ENCODE measurements around the gene DAGLA.

Gene DAGLA

DNA sequence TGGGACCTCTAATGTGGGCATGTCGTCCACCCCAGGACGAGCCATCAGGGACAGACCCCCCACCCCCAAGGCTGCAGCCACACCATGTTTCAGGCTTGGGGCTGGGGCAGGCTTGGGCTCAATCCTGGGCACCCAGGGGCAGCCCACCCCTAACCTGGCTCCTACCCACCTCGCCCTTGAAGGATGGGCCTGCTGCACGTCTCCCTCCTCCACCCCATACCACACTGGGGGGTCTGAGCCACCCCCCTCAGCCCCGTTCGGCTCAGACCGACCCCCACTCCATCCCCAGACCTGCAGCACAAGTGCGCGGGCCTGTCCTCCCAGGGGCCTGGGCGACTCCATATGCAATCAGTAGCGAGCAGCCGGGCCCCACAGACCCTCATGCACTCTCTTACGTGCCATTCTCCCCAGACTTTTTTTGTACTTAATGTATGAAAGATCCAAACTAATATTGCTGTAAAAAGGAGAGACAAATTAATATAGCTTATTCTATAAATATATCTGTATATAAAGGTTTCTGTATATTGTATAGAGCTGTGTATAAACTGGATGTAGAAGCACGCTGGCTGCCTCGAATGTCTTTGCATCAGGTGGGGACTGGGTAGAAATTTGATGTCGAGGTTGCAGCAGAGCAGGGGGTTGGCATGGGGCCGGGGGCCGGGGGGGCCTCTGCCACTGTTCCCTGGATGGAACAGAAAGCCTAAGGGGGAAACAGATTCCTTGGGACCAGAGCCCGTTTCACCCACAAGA, 66.4 kb downstream of the DAGLA start:
- Histone ChIP-seq H3K4me2 (no peak overlapping the region), H3K27me3 (ENCODE audit: insufficient read depth, low read depth) (peaks cover 14% of the 10 kb centered on the region; the same call in 1 of the 2 replicates), H3K27ac (no peak overlapping the region), H3K4me3 (IDR thresholded peaks at IDR 0.05; ENCODE audit: insufficient read depth, low read depth, low read length) (no peak overlapping the region), H3K4me1 (ENCODE audit: low read depth, poor library complexity, severe bottlenecking) (no peaks in the 10 kb centered on the region), H2AFZ (ENCODE audit: low read depth) (no peak overlapping the region), H4K20me1 (ENCODE audit: insufficient read depth) (no peaks in the 10 kb centered on the region), H3K9ac (no peak overlapping the region), H3K79me2 (ENCODE audit: insufficient read depth, low read depth) (no peaks in the 10 kb centered on the region), H3K36me3 (ENCODE audit: insufficient read depth) (no peaks in the 10 kb centered on the region)
- TF ChIP-seq, protein P1, sequence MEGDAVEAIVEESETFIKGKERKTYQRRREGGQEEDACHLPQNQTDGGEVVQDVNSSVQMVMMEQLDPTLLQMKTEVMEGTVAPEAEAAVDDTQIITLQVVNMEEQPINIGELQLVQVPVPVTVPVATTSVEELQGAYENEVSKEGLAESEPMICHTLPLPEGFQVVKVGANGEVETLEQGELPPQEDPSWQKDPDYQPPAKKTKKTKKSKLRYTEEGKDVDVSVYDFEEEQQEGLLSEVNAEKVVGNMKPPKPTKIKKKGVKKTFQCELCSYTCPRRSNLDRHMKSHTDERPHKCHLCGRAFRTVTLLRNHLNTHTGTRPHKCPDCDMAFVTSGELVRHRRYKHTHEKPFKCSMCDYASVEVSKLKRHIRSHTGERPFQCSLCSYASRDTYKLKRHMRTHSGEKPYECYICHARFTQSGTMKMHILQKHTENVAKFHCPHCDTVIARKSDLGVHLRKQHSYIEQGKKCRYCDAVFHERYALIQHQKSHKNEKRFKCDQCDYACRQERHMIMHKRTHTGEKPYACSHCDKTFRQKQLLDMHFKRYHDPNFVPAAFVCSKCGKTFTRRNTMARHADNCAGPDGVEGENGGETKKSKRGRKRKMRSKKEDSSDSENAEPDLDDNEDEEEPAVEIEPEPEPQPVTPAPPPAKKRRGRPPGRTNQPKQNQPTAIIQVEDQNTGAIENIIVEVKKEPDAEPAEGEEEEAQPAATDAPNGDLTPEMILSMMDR (conservative IDR thresholded peaks at IDR 0.05; ENCODE audit: low read depth, low read length), result no peak

DNA sequence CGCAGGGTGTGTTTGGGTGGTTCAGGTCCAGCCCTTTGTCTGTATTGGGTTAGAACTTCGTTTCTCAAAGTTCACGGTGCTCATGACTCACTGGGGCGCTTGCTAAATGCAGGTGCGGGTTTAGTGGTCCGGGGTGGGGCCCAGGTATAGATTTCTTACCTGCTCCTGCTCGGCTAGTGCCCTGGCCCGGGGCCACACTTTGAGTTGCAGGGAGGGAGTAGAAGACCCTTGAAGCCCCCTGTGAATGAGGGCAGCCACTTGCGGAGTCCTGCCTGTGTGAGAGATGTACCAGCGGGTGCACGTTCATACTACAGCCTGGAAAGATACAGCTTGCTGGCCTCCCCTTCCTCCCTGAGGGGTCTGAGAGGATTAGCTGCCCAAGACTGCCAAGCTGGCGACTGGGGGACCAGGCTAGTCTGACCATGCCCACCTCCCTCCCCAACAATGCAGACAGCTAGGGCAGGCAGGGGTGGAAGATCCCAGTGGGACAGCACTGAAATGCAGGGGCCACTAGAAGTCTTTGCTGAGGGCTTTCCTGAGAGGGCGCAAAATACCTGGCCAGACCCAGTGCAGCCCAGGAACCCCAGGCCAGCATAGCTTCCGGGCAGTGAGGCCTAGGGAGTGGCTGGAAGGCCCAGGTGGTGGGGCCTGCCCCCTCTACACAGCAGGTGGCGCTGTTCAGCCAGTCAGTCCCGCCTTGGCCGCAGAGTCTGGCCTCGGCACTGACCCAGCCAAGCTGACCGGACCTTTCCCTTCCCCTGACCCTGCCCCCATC, 67.2 kb downstream of the DAGLA start:
- H3K27ac ChIP-seq, result no peak overlapping the region
- H3K9ac ChIP-seq, result no peak overlapping the region
- TF ChIP-seq, protein P1 (conservative IDR thresholded peaks at IDR 0.05; ENCODE audit: low read depth, low read length), result peak; percentile 92

DNA sequence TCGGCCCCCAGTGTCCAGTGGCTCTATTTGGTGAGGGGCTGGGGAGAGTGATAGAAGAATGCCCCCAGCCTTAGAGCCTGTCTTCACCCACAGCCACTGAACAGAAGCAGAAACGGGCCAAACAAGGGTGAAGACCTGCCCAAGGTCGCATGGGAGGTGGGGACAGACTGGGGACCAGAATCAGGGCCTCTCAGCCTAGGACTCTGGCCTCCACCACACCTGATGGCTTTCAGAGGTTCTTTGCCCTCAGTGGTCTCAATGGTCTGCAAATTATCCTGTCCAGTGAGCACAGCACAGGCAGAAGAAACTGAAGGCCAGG, 67.7 kb downstream of the DAGLA start:
- Histone ChIP-seq H2AFZ (ENCODE audit: low read depth) (peak overlapping the region; percentile 42; the same call in 1 of the 2 replicates), H3K4me1 (ENCODE audit: low read depth, poor library complexity, severe bottlenecking) (no peaks in the 10 kb centered on the region), H3K79me2 (ENCODE audit: insufficient read depth, low read depth) (no peaks in the 10 kb centered on the region), H4K20me1 (ENCODE audit: insufficient read depth) (no peaks in the 10 kb centered on the region), H3K27ac (no peak overlapping the region), H3K4me2 (no peak overlapping the region), H3K36me3 (ENCODE audit: insufficient read depth) (no peaks in the 10 kb centered on the region), H3K27me3 (ENCODE audit: insufficient read depth, low read depth) (peaks cover 20% of the 10 kb centered on the region; the same call in 1 of the 2 replicates), H3K9ac (no peak overlapping the region), H3K4me3 (IDR thresholded peaks at IDR 0.05; ENCODE audit: insufficient read depth, low read depth, low read length) (no peak overlapping the region)
- TF ChIP-seq, protein P1 (conservative IDR thresholded peaks at IDR 0.05; ENCODE audit: low read depth, low read length), result peak; percentile 64

More for the DNA sequence above, 67.2 kb downstream of the DAGLA start:
- no peak overlapping the region for H3K4me2 ChIP-seq
- no peak overlapping the region for H3K4me3 ChIP-seq (IDR thresholded peaks at IDR 0.05; ENCODE audit: insufficient read depth, low read depth, low read length)
- H3K27me3 ChIP-seq (ENCODE audit: insufficient read depth, low read depth), result peaks cover 17% of the 10 kb centered on the region; the same call in 1 of the 2 replicates
- H4K20me1 ChIP-seq (ENCODE audit: insufficient read depth), result no peaks in the 10 kb centered on the region
- H2AFZ ChIP-seq (ENCODE audit: low read depth), result peak overlapping the region; percentile 42; the same call in 1 of the 2 replicates
- H3K36me3 ChIP-seq (ENCODE audit: insufficient read depth), result no peaks in the 10 kb centered on the region
- H3K79me2 ChIP-seq (ENCODE audit: insufficient read depth, low read depth), result no peaks in the 10 kb centered on the region
- no peaks in the 10 kb centered on the region for H3K4me1 ChIP-seq (ENCODE audit: low read depth, poor library complexity, severe bottlenecking)

DNA sequence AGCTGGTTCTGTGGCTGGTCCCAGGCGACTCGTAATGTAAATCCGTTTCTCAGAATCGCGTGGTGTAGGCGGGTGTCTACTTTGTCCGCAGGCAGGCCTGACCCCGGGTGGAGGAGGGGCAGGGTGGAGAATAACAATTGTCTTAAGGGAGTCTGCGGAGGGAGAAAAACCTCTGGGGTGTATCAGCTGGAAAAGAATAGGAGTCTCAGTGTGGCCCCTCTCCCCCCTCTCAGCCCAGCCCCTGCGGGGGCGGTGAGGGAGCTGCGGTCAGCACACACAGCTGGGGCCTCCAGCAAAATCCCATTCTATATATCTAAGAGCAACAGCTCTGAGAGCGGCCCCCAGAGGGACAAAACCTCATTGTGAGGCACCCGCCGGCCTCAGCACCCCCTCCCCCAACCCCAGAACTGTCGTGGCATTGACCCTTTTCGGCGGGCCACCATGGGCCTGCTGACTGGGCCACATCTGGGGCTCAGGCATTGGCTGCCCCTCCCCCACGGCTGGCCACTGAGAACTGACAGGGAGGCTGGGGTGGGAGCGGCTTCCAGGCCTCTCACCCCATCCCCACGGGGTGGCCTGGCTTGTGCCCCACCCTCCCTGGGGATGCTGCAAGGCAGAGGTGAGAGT, 69.5 kb downstream of the DAGLA start:
- Histone ChIP-seq H3K4me3 (IDR thresholded peaks at IDR 0.05; ENCODE audit: insufficient read depth, low read depth, low read length) (no peak overlapping the region), H2AFZ (ENCODE audit: low read depth) (no peak overlapping the region), H3K9ac (no peak overlapping the region), H3K79me2 (ENCODE audit: insufficient read depth, low read depth) (no peaks in the 10 kb centered on the region), H3K36me3 (ENCODE audit: insufficient read depth) (no peaks in the 10 kb centered on the region), H3K4me1 (ENCODE audit: low read depth, poor library complexity, severe bottlenecking) (no peaks in the 10 kb centered on the region), H3K27ac (no peak overlapping the region), H3K4me2 (no peak overlapping the region), H3K27me3 (ENCODE audit: insufficient read depth, low read depth) (peaks cover 17% of the 10 kb centered on the region; the same call in 1 of the 2 replicates), H4K20me1 (ENCODE audit: insufficient read depth) (no peaks in the 10 kb centered on the region)
- TF ChIP-seq, protein P1 (conservative IDR thresholded peaks at IDR 0.05; ENCODE audit: low read depth, low read length), result no peak

All from KMS-11 (cell line).